RCC 7860 (cell line): ENCODE measurements around the gene RBX1.
A peak's percentile ranks its signal among the peaks of the same experiment; 100 is the strongest.
"Not testable (repeated sequence)": the region's sequence is repeated elsewhere in the genome, so short reads cannot be mapped to it uniquely, and the experiment has no call there.

Experiments
- DNase-seq: peaks from one replicate; pipeline ENCODE4 v3.0.0-alpha.2; 2015; ENCODE audit warnings: low spot score
- FAIRE-seq: peaks from 2 replicates; lab custom pipeline; 2012; peaks lifted over from hg19 to GRCh38; lab: Jason Lieb, UNC

RBX1 gene

DNA sequence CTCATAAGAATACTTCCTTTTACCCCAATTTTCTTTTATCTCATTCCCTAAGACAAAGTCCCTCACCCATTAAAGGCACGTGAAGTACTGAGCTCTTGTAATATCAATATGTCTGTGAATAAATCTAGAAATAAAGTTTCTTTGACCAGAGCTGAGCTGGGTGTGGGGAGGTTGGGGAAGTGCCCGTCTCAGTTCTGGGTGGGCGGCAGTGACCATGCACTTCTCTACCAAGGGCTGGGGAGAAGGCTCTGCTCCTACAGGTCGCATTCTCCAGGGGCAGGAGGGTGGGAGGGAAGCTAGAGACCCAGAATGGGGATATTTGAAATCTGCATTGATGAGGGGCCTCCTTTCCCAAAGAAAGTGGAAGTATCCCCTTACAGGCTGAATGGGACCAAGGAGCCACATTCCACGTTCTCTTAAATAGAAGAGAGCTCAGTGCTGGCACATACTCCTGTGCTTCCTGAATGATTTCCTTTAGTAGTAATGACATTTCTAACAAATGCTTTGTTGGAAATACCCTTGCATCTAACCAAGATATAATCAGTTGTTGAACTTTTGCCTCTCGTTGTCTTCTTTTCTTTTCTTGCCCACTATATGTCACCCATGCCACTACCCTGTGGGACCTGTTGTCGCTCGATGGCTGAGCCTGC, 16.1 kb downstream of the RBX1 start:
- no peak for FAIRE-seq

DNA sequence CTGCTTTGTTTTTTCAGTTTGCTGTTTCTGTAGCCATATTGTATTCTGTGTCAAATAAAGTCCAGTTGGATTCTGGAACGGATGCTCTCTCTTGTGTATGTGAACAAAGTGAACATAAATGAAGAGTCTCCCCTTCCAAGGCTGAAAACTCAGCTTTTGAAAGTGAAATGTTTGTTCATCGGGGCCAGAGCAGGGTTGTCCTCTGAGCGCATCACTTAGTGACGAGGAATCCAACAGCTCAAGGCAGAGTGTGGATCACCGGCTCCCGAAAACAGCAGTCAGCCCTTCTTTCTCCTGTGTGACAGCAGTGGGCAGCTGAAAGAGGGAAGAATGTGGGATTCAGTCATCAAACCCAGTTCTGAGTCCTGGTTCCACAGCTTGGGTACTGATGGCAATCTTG, 21.4 kb downstream of the RBX1 start:
- DNase-seq: no peak
- FAIRE-seq: no peak

More for the DNA sequence above, 16.1 kb downstream of the RBX1 start:
- no peak for DNase-seq

DNA sequence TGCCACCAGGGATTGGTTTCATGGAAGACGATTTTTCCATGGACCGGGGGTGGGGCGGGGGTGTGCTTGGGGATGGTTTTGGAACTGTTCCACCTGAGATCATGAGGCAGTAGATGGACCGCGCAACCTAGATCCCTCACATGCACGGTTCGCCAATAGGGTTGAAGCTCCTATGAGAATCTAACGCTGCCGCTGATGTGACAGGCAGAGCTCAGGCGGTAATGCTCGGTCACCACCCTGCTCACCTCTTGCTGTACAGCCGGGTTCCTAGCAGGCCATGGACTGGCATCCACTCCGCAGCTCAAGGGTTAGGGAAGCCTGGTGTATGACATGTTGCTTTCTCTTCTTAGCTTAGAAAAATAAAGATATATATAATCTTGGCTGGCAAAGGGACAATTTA, 22.0 kb downstream of the RBX1 start:
- DNase-seq: no peak
- no peak for FAIRE-seq

DNA sequence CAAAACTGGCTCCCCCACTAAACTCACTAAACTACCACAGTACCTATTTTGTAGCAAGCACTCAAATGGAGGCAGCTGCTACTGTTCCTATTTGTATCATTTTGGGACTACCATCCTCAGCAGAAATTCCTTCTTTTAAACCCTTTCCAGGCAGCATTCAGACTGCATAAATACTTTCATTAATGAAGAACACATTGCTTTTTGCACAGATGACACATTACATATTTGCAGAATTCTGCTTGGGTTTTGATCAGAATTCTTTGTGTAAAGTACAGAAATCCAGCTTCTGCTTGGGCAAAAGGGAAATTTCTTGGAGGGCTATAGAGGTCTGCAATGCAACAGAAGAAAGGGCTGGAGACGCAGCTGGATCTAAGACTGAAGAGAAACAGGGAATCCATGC, 24.2 kb downstream of the RBX1 start:
- DNase-seq (no peak), FAIRE-seq (no peak)

DNA sequence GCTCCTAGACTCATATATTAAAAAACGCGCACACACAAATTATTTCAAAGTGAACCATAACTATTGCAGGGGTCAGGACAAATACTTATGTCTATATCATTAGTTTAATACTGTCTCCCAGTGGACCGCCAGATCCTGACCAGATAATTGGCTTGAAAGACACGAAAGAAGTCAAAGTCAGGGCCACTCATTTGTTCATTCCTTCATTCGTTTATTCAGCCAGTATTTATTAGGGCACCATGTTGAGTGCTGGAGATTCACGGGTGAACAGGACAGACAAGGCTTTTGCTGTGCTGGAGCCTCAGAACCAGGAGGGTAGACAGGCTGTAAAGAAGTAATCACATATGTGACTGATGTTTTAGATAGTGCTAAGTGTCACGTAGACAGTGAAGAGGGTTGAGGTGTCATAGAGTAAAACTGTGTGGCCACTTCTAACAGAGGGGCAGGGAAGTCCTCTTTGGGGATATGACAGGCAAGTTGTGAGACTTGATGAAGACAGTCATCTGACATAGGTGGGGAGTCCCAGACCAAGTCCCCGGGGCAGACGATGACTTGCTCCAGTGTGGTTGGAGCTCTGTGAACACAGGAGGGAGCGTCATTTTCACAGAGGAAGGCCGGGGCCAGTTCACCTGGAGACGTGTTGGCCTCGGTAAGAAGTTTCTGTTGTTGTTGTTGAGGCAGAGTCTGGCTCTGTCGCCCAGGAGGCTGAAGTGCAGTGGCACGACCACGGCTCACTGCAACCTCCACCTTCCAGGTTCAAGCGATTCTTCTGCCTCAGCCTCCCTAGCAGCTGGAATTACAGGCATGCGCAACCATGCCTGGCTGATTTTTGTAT, 25.9 kb downstream of the RBX1 start:
- DNase-seq (no peak), FAIRE-seq (no peak)

DNA sequence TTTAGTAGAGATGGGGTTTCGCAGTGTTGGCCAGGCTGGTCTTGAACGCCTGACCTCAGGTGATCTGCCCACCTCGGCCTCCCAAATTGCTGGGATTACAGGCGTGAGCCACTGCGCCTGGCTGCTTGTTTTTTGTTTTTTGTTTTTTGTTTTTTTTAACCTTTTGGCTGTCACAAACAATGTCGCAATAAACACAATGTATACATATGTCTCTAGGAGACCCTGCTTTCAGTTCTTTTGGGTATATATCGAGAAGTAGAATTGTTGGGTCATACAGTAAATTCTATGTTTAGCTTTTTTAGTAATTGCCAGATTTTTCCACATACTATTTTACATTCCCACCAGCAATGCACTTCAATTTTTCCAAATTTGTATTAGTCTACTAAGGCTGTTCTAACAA, 28.0 kb downstream of the RBX1 start:
- FAIRE-seq (no peak), DNase-seq (no peak)

DNA sequence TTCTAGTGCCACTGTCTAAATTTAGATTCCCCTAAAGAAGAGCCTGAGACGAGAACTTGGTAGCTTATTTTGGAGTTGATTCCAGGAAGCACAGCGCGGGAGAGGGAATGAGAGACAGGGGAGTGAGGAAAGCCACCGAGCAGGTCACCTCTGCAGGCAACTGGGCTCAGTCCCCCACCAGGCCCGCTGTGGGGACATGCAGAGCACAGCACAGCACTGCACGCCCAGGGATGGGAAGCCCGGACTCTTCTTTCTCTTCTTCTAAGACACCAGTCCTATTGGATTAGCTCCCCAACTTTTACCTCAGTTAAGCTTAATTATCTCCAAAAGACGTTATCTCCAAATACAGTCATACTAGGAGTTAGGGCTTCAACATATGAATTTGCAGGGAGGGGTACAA, 28.7 kb downstream of the RBX1 start:
- FAIRE-seq (no peak), DNase-seq (no peak)

DNA sequence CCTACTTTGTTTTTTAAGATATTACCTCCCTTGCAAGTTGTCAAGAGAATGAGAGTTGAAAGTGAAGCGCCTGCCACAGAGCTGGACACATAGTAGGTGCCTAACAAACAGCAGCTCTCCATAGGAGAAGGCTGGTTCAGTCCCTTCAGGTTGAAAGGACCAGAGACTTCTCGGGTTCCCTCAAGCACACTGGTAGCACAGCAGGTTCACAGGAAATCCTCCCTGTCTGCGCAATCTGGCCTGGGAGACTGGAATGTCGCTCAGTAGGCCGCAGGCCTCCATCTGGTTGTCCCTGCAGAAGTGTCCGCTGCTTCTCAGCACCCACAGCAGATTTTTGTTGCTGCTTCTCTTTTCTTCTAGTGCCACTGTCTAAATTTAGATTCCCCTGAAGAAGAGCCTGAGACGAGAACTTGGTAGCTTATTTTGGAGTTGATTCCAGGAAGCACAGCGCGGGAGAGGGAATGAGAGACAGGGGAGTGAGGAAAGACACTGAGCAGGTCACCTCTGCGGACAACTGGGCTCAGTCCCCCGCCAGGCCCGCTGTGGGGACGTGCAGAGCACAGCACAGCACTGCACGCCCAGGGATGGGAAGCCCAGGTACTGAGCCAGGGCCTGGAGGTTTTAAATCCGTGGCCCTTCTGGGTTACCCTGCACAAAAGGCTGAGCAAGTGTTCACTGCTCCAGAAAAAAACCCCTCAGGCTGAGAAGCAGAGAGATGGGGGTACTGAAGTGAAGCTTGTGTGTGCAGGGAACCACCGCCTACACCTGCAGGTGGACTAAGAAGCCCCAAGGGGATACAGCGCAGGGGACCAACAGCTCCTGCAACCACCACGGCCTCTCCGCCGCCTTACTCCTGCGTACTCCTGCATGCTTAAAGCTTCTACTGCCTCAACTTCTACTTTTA, 31.6 kb downstream of the RBX1 start:
- DNase-seq (no peak), FAIRE-seq (no peak)

DNA sequence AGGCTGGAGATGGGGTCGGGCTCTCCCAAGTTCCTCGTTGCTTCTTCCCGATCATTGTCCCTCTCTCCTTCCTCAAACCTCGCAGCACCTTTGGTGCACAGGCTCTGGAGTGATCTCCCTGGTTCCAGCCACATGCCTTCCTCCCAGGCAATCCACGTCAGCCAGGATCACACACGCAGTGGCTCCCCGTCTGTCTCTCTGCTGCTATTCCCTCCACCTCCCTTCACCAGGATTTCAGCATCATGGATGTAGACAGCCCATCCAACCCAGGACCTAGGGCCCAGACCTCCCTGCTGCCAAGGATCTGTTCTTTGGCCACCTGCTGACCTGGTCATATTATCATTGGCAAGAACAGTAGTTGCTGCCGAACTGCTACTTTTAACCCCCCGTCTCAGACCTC, 40.1 kb downstream of the RBX1 start:
- DNase-seq (no peak), FAIRE-seq (no peak)

DNA sequence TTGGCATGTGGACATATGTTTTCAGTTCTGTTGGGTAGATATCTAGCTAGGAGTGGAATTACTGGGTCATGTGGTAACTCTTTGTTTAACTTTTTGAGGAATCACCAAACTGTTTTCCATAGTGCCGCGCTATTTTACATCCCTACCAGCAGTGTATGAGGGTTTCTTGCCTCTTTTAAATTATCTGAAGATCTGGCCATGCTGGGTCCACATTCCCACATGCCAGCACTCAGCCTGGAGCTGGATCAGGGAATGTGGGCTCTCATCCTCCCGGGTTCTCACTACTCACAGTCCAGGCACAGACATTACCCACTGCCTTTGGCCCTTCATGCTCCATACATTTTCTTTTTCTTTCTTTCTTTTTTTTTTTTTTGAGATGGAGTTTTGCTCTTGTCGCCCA, 44.6 kb downstream of the RBX1 start:
- FAIRE-seq: no peak
- DNase-seq: no peak

DNA sequence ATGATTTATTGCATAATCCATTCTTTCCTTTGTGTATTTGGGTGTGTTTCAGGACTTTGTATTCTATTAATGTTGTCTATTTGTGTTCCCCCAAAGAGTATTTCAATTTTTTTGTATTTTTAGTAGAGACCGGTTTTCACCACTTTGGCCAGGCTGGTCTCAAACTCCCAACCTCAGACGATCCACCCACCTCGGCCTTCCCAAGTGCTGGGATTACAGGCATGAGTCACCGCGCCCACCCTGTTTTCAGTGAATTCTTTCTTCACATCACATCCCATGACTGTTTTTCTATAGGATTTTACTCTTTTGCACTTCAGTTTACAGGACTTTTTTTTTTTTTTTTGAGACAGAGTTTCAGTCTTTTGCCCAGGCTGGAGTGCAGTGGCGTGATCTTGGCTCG, 46.3 kb downstream of the RBX1 start:
- no peak for FAIRE-seq

DNA sequence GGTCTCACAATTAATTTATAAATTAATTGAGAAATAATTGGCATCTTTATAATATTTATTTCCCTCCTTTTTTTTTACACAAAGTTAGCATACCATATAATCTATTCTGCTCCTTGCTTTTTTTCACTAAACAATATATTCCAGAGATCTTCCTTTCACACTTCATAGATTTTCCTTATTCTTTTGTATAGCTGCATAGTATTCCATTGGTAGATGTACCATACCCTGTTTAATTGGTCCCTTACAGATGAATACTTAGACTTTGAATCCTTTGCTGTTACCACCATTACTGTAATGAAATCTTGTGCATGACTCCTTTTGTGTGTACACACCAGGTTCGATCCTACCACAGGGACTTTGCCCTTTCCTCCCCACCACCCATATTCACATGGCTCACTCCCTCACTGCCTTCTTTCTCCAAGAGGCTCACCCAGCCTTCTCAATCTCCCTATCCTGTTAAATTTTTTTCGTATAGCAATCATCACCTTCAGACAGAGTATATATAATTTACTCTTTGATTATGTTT, 48.9 kb downstream of the RBX1 start:
- no peak for FAIRE-seq
- no peak for DNase-seq

More for the DNA sequence above, 46.3 kb downstream of the RBX1 start:
- DNase-seq: no peak

DNA sequence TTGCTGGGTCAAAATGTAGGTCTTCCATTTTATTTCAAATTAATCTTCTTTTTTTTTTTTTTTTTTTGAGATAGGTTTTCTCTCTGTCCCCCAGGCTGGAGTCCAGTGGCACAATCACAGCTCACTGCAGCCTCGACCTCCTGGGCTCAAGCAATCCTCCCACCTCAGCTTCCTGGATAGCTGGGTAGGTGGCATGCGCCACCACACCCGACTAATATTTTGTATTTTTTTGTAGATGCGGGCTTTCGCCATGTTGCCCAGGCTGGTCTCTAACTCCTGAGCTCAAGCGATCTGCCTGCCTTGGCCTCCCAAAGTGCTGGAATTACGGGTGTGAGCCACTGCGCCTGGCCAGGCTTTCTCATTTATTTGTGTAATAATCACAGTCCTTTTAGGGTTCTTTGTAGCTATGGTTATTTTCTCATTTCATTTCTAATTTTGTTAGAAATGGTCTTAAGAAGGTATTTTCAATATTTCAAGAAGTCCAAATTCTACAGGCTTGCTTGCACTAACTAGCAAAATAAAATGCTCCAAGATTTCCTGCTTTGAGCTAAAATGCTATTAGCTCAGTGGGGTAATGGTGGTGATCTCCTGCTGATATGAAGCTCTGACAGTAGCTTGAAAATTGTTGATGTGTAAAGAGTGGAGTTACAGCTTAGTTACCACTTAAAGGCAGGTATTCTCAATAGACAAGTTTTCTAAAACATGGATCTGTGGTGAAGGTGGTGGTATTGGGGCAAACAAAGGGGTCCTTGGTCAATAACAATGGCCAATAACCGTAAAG, 50.0 kb downstream of the RBX1 start:
- FAIRE-seq: no peak

DNA sequence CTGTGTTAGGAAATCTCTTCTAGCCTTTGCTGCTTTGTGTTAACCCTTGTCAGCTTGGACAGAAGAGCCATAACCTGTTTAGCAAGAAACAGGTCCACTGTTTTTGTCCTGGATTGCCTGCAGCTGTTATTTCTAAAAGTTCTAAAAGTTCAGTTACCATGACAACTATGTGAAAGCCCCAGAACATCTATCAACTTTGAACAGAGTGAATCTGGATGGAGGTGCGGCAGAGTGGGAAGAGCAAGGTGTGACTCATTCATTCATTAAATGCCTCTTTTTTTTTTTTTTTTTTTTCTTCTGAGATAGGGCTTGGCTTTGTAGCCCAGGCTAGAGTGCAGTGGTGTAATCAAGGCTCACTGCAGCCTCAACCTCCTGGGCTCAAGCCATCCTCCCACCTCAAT, 50.5 kb downstream of the RBX1 start:
- no peak for FAIRE-seq
- DNase-seq: peak; percentile 43

More for the DNA sequence above, 50.0 kb downstream of the RBX1 start:
- DNase-seq: no peak

DNA sequence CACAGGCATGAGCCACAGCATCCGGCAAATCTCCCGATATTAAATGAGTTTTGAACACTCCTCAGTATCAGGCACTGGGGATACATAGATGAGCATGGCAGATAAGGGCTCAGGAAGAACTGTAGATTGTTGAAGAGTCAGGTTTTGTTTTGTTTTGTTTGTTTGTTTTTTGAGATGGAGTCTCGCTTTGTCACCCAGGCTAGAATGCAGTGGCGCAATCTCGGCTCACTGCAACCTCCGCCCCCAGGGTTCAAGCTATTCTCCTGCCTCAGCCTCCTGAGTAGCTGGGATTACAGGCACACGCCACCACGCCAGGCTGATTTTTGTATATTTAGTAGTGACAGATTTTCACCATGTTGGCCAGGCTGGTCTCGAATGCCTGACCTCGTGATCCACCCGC, 51.2 kb downstream of the RBX1 start:
- DNase-seq, FAIRE-seq: not testable (repeated sequence)

DNA sequence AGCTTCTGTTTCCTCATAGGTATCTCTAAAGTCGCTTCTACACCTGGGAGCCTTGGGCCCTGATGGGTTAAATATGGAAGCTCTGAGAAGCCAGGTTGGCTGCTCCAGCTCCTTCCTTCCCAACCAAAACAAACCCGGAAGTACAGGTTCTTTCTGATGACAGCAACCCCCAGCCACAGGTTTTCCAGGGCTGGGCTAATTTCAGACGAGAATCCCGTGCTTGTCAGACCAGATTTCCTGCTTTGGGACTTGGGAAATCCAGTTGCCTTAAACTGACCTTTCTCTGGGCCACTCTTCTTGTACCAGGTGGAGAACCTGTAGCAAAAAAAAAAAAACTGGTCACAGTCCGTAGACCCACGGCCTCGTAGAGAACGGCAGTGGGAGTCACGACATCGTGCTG, 51.9 kb downstream of the RBX1 start:
- DNase-seq (no peak), FAIRE-seq (no peak)

DNA sequence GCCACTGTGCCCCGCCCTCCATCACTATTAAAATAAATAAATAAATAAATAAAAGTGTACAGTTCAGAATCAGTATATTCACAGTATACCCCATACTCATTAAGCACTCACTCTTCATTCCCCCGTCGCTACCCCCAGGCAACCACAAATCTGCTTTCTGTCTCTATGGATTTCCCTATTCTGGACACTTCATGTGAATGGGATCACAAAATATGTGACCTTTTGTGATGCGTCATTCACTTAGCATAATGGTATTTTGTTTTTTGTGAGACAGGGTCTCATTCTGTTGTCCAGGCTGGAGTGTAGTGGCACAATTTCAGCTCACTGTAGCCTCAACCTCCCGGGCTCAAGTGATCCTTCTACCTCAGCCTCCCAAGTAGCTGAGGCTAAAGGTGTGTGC, 52.8 kb downstream of the RBX1 start:
- FAIRE-seq (no peak), DNase-seq (no peak)

DNA sequence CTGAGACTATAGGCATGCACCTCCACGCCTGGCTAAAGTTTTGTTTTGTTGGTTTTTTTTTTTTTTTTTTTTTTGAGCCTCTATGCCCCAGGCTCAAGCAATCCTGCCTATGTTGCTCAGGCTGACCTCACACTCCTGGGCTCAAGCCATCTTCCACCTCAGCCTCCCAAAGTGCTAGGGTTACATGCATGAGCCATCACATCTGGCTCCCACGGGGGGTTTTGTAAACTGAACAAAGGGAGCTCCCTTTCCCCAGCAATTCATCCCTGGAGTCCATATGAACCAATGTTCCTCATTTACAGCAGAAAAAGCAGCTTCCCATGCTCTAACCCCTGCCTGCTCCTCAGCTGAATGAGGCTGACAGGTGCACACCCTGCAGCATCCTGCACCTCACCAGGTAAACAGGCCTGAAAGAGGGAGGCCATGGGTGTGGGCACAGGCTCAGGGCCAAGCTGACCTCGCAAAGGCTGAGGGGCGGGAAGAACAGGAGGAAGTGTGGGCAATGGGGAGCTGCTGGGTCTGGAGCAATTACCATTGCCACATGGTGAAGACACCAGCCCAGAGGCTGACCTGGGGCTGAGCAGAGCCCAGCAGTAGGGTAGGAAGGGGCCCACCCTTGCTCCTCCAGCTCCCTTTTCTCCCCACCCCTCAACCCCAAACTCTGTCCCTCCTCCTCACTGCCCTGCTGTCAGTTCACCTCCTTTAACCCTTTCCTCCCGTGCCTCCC, 58.2 kb downstream of the RBX1 start:
- FAIRE-seq: no peak
- DNase-seq: no peak

DNA sequence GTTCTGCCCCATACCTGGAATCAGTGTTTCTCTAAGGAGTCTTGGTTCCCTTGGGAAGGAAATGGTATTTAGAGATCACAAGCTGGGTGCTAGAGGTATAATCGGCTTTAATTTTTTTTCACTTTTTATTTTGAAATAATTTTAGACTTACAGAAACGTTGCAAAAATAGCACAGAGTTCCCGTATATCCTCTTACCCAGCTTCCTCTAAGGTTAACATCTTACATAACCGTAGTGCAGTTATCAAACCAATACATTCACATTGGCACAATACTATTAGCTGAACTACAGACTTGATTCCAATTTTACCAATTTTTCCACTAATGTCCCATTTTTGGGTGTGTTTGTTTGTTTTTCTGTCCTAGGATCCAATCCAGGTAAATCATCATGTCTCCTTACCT, 63.8 kb downstream of the RBX1 start:
- DNase-seq (no peak), FAIRE-seq (no peak)
